Measurements from ENCODE around the gene ATXN7. TPM values are rescaled to one million over a fixed set of nuclear protein-coding genes. Genes with fewer than 3 reads are reported as not detected.

The ATXN7 gene
- total and polyA plus RNA-seq, 10 of the 15 experiments (the other 5 are each of a cell fraction or from before 2014, with no cell fraction given): 0.83 to 24.6 (median 8.5) TPM

GRCh38 chr3:63968612-63969350 lies 105.1 kb downstream of the ATXN7 start (continued):
- TF ChIP-seq CHD2 (IDR thresholded peaks at IDR 0.05; ENCODE audit: borderline replicate concordance, low read depth, low read length): no peak
- no peak for TF ChIP-seq MTA3 (IDR thresholded peaks at IDR 0.05; ENCODE audit: borderline replicate concordance, low read length)
- TF ChIP-seq RFX5 (IDR thresholded peaks at IDR 0.05; ENCODE audit: low read depth, low read length): no peak
- no peak for TF ChIP-seq MXI1 (IDR thresholded peaks at IDR 0.05; ENCODE audit: low read depth, low read length)
- TF ChIP-seq IRF3 (IDR thresholded peaks at IDR 0.05): no peak

- FAIRE-seq (no peak), ATAC-seq (no peak), DNase-seq (ENCODE audit: low read depth, low spot score) (no peak)
- Histone ChIP-seq H3K27ac (ENCODE audit: control insufficient read depth, insufficient read depth) (no peak overlapping the region), H3K9me3 (replicated peaks; ENCODE audit: control insufficient read depth, insufficient read depth, low read length) (no peaks in the 10 kb centered on the region), H3K9ac (ENCODE audit: control insufficient read depth, insufficient read depth, low read length) (no peak overlapping the region), H3K4me1 (ENCODE audit: control insufficient read depth, insufficient read depth, low read length) (peaks cover 35% of the 10 kb centered on the region), H3K4me2 (ENCODE audit: control insufficient read depth, insufficient read depth) (peak overlapping the region; percentile 85; the same call in 1 of the 2 replicates), H3K27me3 (replicated peaks in 1 of 2; ENCODE audit: control insufficient read depth in 2 of 2, insufficient read depth in 2 of 2, low read length in 1 of 2) (no peaks in the 10 kb centered on the region), H2AFZ (ENCODE audit: control insufficient read depth, low read depth, low read length) (no peak overlapping the region), H3K4me3 (no peak overlapping the region), H3K36me3 (ENCODE audit: control insufficient read depth in 2 of 2, insufficient read depth in 2 of 2, low read length in 1 of 2) (peaks cover 5 to 15% of the 10 kb centered on the region in 2 experiments), H4K20me1 (ENCODE audit: control insufficient read depth, insufficient read depth) (no peaks in the 10 kb centered on the region), H3K79me2 (ENCODE audit: control insufficient read depth, insufficient read depth, low read length) (peaks cover 32% of the 10 kb centered on the region)
- intact Hi-C loops (cut with micrococcal nuclease; ENCODE audit: unreplicated experiment): loop anchor here (2.0 kb wide), 1 partner anchor 23 kb away; no protein-coding TSS in a partner anchor
- CTCF ChIA-PET: interaction anchor here (1.0 to 5.8 kb wide), 3 partner anchors 8 to 54 kb away, joined by 3 to 28 read pairs (median 20); partner anchors contain the start of gene PSMD6
- in situ Hi-C loops (cut with MboI): no loop called here
- RAD21 ChIA-PET (ENCODE audit: unreplicated experiment): interaction anchor here (1.6 kb wide), 1 partner anchor 12 kb away, joined by 3 read pairs; no protein-coding TSS in a partner anchor
- no TSS peak for BruUV-seq (replicated peaks)
- SMC1A ChIA-PET (ENCODE audit: uncharacterized antibody, unreplicated experiment): interaction anchor here (1.1 to 3.0 kb wide), 3 partner anchors 21 to 32 kb away, joined by 3 to 18 read pairs (median 10); no protein-coding TSS in a partner anchor
- TF ChIP-seq PKNOX1 (IDR thresholded peaks at IDR 0.05): peak; percentile 63; the same call in 1 of the 2 replicates
- no peak for TF ChIP-seq YBX1 (IDR thresholded peaks at IDR 0.05)
- no peak for TF ChIP-seq SMAD1 (IDR thresholded peaks at IDR 0.05; ENCODE audit: low read depth, partially characterized antibody)
- no peak for TF ChIP-seq IKZF1 (conservative IDR thresholded peaks at IDR 0.05)
- TF ChIP-seq SMARCA5 (IDR thresholded peaks at IDR 0.05): no peak
- no peak for TF ChIP-seq POLR2AphosphoS5 (IDR thresholded peaks at IDR 0.05; ENCODE audit: low read length)
- no peak for TF ChIP-seq NKRF (conservative IDR thresholded peaks at IDR 0.05)
- no peak for TF ChIP-seq NRF1 (conservative IDR thresholded peaks at IDR 0.05; ENCODE audit: low read depth, low read length)
- POLR2A ChIA-PET: no interaction called here
- 0% methylated on average over 2 of the region's 2 CpGs for WGBS (ENCODE audit: insufficient coverage, insufficient replicate concordance, low lambda C conversion rate, missing lambda C conversion rate)
These were observed 106.2 kb downstream of the ATXN7 start for GRCh38 chr3:63969876-63970275.

Measured in GM12878 (cell line).